ENCODE data around the gene PPP1R13B.

- TF ChIP-seq GATA3 (IDR thresholded peaks at IDR 0.05; ENCODE audit: low read depth, low read length) (no peak), GATA2 (IDR thresholded peaks at IDR 0.05; ENCODE audit: low read depth, low read length) (no peak)
Observed at GRCh38 chr14:103736546-103737431, 110.6 kb downstream of the PPP1R13B start.

Data from SH-SY5Y (cell line).